Neural progenitor cell (in vitro differentiated cells): ENCODE measurements around the gene TLCD2.

ENCODE experiments used
- EZH2 ChIP-seq: fragments of 200-600 bp; sonication (generic); IDR thresholded peaks from 2 replicates; pipeline ENCODE4 v1.6.1; 2017; ENCODE audit warnings: antibody characterized with exemption, mild to moderate bottlenecking, moderate library complexity
- TF ChIP-seq, protein P1 (sequence below): fragments of 200-600 bp; sonication (generic); IDR thresholded peaks from 2 replicates; pipeline ENCODE4 v1.5.1; 2017; ENCODE audit warnings: antibody characterized with exemption, mild to moderate bottlenecking

DNA sequence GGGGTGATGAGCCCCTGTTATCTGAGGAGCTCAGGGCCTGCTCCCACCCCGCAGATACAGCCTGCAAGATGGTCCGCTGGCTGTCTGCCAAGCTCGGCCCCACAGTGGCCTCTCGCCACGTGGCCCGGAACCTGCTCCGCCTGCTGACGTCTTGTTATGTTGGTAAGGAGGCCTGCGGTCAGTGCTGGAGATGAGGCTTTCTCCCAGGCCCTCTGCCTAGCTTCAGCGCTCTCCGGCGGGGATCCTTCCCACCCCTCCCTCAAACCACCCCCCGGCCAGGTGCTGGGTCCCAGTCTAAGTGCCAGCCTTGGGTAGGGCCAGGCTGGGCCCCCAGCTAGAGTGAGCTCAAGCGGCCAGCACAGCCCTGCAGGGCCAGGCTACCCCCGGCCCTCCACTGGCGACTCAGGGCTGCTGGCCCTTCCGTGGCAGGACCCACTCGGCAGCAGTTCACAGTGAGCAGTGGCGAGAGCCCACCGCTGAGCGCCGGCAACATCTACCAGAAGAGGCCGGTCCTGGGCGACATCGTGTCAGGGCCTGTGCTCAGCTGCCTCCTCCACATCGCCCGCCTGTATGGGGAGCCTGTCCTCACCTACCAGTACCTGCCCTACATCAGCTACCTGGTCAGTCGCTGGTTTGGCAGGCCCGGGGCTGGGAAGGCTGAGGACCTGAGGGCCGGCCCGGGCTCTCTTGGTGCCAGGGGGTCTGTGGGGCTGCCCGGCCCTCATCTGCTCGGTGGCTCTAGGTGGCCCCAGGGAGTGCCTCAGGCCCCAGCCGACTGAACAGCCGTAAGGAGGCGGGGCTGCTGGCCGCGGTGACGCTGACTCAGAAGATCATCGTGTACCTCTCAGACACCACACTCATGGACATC is 20.4 kb upstream of the TLCD2 start:
- TF ChIP-seq EZH2: no peak
- TF ChIP-seq, protein P1, sequence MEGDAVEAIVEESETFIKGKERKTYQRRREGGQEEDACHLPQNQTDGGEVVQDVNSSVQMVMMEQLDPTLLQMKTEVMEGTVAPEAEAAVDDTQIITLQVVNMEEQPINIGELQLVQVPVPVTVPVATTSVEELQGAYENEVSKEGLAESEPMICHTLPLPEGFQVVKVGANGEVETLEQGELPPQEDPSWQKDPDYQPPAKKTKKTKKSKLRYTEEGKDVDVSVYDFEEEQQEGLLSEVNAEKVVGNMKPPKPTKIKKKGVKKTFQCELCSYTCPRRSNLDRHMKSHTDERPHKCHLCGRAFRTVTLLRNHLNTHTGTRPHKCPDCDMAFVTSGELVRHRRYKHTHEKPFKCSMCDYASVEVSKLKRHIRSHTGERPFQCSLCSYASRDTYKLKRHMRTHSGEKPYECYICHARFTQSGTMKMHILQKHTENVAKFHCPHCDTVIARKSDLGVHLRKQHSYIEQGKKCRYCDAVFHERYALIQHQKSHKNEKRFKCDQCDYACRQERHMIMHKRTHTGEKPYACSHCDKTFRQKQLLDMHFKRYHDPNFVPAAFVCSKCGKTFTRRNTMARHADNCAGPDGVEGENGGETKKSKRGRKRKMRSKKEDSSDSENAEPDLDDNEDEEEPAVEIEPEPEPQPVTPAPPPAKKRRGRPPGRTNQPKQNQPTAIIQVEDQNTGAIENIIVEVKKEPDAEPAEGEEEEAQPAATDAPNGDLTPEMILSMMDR: no peak
